ENCODE measurements around the gene CSRP1. TPM values are rescaled to one million over a fixed set of nuclear protein-coding genes. Genes with fewer than 3 reads are reported as not detected.
A peak's percentile ranks its signal among the peaks of the same experiment; 100 is the strongest.

CSRP1 gene
- total RNA-seq, 1 donor, result 480 TPM

GRCh38 chr1:201515062-201515750 lies 8.3 kb upstream of the CSRP1 start:
- no peak for TF ChIP-seq CTCF (IDR thresholded peaks at IDR 0.05; ENCODE audit: extremely low read depth, low read depth, low read length)
- H2AFZ ChIP-seq (ENCODE audit: low read length), result no peak overlapping the region

GRCh38 chr1:201514466-201514865 lies 7.5 kb upstream of the CSRP1 start:
- DNase-seq (ENCODE audit: insufficient read length, low spot score, missing footprints), result no peak
- no peak overlapping the region for H3K27ac ChIP-seq (ENCODE audit: low read depth, low read length)
- no peaks in the 10 kb centered on the region for H3K27me3 ChIP-seq (ENCODE audit: insufficient read depth, low read length)
- H3K36me3 ChIP-seq (ENCODE audit: insufficient read depth, low read length), result no peaks in the 10 kb centered on the region
- peaks cover 46% of the 10 kb centered on the region for H3K4me1 ChIP-seq (ENCODE audit: insufficient read depth, low read length)
- TF ChIP-seq CTCF (IDR thresholded peaks at IDR 0.05; ENCODE audit: extremely low read depth, low read depth, low read length), result no peak
- H4K20me1 ChIP-seq (ENCODE audit: insufficient read depth, low read length), result no peaks in the 10 kb centered on the region
- H3K4me2 ChIP-seq (ENCODE audit: insufficient read depth, low read length), result no peak overlapping the region
- no peak overlapping the region for H2AFZ ChIP-seq (ENCODE audit: low read length)
- H3K9me3 ChIP-seq (ENCODE audit: low read depth, low read length), result no peaks in the 10 kb centered on the region
- no peak overlapping the region for H3K4me3 ChIP-seq (ENCODE audit: insufficient read depth, low read length)
- H3K79me2 ChIP-seq (ENCODE audit: insufficient read depth, low read length), result no peaks in the 10 kb centered on the region

More at GRCh38 chr1:201515062-201515750, 8.3 kb upstream of the CSRP1 start:
- DNase-seq (ENCODE audit: insufficient read length, low spot score, missing footprints), result no peak
- H3K4me3 ChIP-seq (ENCODE audit: insufficient read depth, low read length), result no peak overlapping the region
- peaks cover 40% of the 10 kb centered on the region for H3K4me1 ChIP-seq (ENCODE audit: insufficient read depth, low read length)
- H3K36me3 ChIP-seq (ENCODE audit: insufficient read depth, low read length), result no peaks in the 10 kb centered on the region
- H4K20me1 ChIP-seq (ENCODE audit: insufficient read depth, low read length), result no peaks in the 10 kb centered on the region
- H3K4me2 ChIP-seq (ENCODE audit: insufficient read depth, low read length), result no peak overlapping the region
- no peaks in the 10 kb centered on the region for H3K9me3 ChIP-seq (ENCODE audit: low read depth, low read length)
- H3K27ac ChIP-seq (ENCODE audit: low read depth, low read length), result no peak overlapping the region
- H3K27me3 ChIP-seq (ENCODE audit: insufficient read depth, low read length), result no peaks in the 10 kb centered on the region
- no peaks in the 10 kb centered on the region for H3K79me2 ChIP-seq (ENCODE audit: insufficient read depth, low read length)

GRCh38 chr1:201513498-201514243 lies 6.7 kb upstream of the CSRP1 start:
- DNase-seq (ENCODE audit: insufficient read length, low spot score, missing footprints), result no peak
- H3K4me2 ChIP-seq (ENCODE audit: insufficient read depth, low read length), result no peak overlapping the region
- H3K27ac ChIP-seq (ENCODE audit: low read depth, low read length), result no peak overlapping the region
- no peaks in the 10 kb centered on the region for H3K9me3 ChIP-seq (ENCODE audit: low read depth, low read length)
- H4K20me1 ChIP-seq (ENCODE audit: insufficient read depth, low read length), result no peaks in the 10 kb centered on the region
- no peak overlapping the region for H3K4me3 ChIP-seq (ENCODE audit: insufficient read depth, low read length)
- peak overlapping the region; percentile 49 for H2AFZ ChIP-seq (ENCODE audit: low read length)
- H3K27me3 ChIP-seq (ENCODE audit: insufficient read depth, low read length), result no peaks in the 10 kb centered on the region
- H3K4me1 ChIP-seq (ENCODE audit: insufficient read depth, low read length), result peaks cover 54% of the 10 kb centered on the region
- H3K79me2 ChIP-seq (ENCODE audit: insufficient read depth, low read length), result no peaks in the 10 kb centered on the region
- TF ChIP-seq CTCF (IDR thresholded peaks at IDR 0.05; ENCODE audit: extremely low read depth, low read depth, low read length), result no peak
- no peaks in the 10 kb centered on the region for H3K36me3 ChIP-seq (ENCODE audit: insufficient read depth, low read length)

- Histone ChIP-seq H3K4me2 (ENCODE audit: insufficient read depth, low read length) (peak overlapping the region; percentile 47), H2AFZ (ENCODE audit: low read length) (peak overlapping the region; percentile 85), H3K27ac (ENCODE audit: low read depth, low read length) (peak overlapping the region; percentile 58), H3K27me3 (ENCODE audit: insufficient read depth, low read length) (no peaks in the 10 kb centered on the region), H3K36me3 (ENCODE audit: insufficient read depth, low read length) (no peaks in the 10 kb centered on the region), H4K20me1 (ENCODE audit: insufficient read depth, low read length) (no peaks in the 10 kb centered on the region), H3K4me1 (ENCODE audit: insufficient read depth, low read length) (peaks cover 64% of the 10 kb centered on the region), H3K9me3 (ENCODE audit: low read depth, low read length) (no peaks in the 10 kb centered on the region), H3K4me3 (ENCODE audit: insufficient read depth, low read length) (no peak overlapping the region), H3K79me2 (ENCODE audit: insufficient read depth, low read length) (peaks cover 5% of the 10 kb centered on the region)
- DNase-seq (ENCODE audit: insufficient read length, low spot score, missing footprints), result peak; percentile 84
- TF ChIP-seq CTCF (IDR thresholded peaks at IDR 0.05; ENCODE audit: extremely low read depth, low read depth, low read length), result no peak
These were observed 5.1 kb upstream of the CSRP1 start for GRCh38 chr1:201511941-201512539.
